ENCODE results near the gene WDR27.

- TF ChIP-seq CTCF (IDR thresholded peaks at IDR 0.05) (no peak), POLR2A (IDR thresholded peaks at IDR 0.05) (no peak)
Measured at GRCh38 chr6:169710009-169710408, 8.2 kb upstream of the WDR27 start.

Data from esophagus squamous epithelium (tissue), 4 donors.